SK-N-MC (cell line): ENCODE data around the gene ATG10.

Experiments
- EZH2 ChIP-seq: fragments of 200-600 bp; sonication (generic); IDR thresholded peaks from one replicate; pipeline ENCODE4 v1.6.1; 2017; ENCODE audit warnings: antibody characterized with exemption
- POLR2AphosphoS5 ChIP-seq: IDR thresholded peaks from 2 replicates; pipeline ENCODE4 v1.6.1; 2012; ENCODE audit warnings: mild to moderate bottlenecking, low read depth, low read length, borderline replicate concordance

GRCh38 chr5:82142217-82142841, 170.5 kb downstream of the ATG10 start:
- TF ChIP-seq POLR2AphosphoS5 (no peak), EZH2 (no peak)
